NCI-H1092 (cell line): ENCODE results near the gene SLC35F4.
"Not testable (repeated sequence)": the region's sequence is repeated elsewhere in the genome, so short reads cannot be mapped to it uniquely, and the experiment has no call there.

Experiments
- DNase-seq: peaks from one replicate; lab custom pipeline; 2025; lab: John Stamatoyannopoulos, UW

Gene SLC35F4

DNA sequence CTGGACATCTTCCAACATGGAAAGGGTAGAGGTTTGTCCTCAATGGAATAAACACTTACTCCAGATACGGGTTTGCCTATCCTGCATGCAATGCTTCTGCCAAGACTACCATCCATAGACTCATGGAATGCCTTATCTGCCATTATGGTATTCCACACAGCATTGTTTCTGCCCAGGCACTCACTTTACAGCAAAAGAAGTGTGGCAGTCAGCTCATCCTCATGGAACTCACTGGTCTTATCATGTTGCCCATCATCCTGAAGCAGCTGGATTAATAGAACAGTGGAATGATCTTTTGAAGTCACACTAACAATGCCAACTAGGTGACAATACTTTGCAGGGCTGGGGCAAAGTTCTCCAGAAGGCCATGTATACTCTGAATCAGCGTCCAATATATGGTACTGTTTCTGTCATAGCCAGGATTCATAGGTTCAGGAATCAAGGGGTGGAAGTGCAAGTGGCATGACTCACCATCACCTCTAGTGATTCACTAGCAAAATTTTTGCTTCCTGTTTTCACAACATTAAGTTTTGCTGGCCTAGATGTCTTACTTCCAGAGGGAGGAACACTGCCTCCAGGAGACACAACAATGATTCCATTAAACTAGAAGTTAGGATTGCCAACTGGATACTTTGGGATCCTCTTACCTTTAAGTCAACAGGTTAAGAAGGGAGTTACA lies 140.4 kb downstream of the SLC35F4 start:
- DNase-seq, result no peak

DNA sequence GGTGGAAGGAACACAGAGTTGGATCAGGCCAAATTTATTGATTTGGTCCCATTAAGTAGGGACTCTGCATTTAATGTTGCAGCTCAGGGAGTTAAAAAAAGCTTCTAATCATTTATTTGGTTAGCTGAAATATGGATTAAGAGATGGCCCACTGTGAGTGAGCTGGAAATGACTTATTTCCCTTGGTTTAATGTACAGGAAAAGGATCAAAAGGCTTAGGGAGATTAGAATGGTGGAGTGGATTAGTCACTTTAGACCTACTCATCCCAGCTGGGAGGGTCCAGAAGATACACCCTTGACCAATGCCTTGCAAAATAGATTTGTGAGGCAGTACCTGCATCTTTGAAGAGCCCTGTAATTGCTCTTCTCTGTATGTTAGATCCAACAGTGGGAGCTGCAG lies 143.8 kb downstream of the SLC35F4 start:
- not testable (repeated sequence) for DNase-seq

DNA sequence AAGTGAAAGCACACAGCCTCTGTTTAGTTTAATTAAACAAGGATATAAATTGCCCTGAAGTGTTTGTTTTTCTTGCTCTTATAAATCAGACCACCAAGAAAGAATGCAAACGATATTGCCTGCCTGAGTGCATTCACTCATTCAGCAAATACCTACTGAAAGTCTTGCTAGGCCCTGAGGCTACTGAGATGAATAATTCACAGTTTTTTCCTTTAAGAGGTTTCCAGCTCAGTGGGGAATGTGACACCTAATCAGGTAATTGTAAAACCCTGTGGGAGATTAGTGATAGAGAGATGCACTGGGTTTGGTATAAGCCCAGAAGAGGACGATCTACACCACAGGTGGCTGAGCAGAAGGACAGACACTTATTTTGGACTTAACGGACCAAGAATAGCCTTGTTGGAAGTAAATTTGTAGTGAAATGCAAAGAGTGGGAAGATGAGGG lies 151.4 kb downstream of the SLC35F4 start:
- no peak for DNase-seq

DNA sequence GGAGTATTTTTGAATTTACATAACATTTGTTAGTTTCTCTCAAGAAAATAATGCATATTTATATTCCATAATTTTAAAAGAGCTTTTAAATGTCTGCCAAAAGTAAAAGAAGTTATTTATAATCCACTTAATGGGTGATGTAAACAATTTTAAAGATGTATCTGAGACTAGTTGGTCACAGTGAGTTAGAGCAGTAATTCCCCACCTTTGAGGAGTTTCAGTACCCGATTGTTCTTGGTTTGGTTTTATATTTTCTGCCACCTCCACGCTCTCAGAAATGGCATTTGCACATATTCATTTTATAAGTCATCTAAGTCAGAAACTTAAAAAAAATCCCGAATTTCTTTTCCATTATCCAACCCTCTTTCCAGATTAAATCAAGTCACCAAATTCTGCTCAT lies 153.2 kb downstream of the SLC35F4 start:
- no peak for DNase-seq

DNA sequence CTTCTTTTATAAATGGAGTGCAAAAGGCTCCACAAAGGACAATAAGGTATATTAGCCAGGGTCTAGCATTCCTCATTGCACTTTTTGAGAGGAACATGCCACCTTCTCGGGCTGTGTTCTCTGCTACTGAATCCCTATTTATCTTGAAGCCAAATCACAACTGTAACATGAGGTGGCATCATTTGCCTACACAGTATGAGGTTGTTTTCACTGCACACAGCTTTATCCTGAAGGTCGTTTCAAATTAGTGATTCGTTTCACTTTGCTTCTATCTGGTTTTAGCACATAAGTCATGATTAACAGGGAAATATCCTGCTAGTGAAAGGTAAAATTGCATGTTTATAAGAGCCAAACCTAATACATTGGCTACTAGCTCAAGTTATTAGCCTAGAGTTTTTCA lies 153.8 kb downstream of the SLC35F4 start:
- no peak for DNase-seq

DNA sequence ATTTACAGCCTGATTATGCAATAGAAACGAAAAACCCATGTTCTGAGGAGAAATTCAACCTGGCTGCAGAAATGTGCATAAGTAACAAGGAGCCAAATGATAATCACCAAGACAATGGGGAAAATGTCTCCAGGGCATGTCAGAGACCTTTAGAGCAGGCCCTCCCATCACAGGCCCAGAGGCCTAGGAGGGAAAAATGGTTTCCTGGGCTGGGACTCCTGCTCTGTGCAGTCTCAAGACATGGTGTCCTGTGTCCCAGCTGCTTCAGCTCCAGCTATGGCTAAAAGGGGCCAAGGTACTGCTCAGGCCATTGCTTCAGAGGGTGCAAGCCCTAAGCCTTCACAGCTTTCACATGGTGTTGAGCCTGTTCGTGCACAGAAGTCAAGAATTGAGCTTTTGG lies 156.0 kb downstream of the SLC35F4 start:
- no peak for DNase-seq

DNA sequence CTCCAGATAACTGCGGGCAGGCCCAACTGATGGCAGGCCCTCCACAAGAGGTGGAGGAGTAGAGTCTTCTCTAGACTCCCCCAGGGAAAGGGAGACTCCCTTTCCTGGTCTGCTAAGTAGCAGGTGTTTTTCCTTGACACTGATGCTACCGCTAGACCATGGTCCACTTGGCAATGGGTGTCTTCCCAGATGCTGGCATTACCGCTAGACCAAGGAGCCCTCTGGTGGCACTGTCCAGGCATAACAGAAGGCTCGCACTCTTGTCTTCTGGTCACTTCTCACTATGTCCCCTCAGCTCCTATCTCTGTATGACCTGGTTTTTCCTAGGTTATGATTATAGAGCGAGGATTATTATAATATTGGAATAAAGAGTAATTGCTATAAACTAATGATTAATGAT lies 156.8 kb downstream of the SLC35F4 start:
- not testable (repeated sequence) for DNase-seq

DNA sequence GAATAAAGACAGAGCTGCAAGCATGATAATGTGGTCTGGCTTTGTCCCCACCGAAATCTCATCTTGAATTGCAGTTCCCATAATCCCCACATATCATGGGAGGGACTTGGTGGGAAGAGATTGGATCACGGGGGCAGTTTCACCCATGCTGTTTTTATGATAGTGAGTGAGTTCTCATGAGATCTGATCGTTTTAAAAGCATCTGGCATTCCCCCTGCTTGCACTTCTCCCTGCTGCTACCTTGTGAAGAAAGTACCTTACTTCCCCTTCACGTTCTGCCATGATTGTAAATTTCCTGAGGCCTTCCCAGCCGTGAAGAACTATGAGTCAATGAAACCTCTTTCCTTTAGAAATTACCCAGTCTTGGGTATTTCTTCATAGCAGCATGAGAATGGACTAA lies 158.7 kb downstream of the SLC35F4 start:
- no peak for DNase-seq

DNA sequence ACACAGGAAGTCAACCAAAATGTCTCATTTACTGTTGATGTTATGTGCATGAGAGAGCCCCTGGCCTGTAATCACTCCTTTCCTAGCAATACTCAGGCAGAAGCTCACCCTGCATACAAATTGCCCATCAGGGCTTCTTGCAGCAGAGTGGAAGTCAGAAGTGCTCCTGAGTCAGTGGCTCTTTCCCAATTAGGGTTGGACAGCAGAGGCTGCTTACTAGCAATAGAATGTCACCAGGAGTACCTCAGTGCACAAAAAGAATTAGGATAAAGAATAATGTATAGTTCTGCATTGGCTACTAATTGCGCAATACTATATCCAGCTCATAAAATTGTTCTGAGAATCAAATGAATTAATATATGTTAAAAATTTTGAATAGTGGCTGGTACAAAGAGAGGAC lies 161.1 kb downstream of the SLC35F4 start:
- no peak for DNase-seq

DNA sequence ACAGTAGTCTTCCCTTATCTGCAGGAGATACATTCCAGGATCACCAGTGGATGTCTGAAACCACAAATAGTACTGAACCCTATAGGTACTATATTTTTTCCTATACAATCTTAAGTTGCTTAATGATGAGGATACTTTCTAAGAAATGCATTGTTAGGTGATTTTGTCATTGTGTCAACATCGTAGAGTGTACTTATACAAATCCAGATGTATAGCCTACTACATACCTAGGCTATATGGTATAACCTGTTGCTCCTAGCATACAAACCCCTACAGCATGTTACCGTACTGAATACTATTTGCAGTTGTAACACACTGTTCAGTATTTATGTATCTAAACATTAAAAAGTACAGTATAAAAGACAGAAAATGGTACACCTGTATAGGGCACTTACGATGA lies 165.9 kb downstream of the SLC35F4 start:
- DNase-seq, result no peak

DNA sequence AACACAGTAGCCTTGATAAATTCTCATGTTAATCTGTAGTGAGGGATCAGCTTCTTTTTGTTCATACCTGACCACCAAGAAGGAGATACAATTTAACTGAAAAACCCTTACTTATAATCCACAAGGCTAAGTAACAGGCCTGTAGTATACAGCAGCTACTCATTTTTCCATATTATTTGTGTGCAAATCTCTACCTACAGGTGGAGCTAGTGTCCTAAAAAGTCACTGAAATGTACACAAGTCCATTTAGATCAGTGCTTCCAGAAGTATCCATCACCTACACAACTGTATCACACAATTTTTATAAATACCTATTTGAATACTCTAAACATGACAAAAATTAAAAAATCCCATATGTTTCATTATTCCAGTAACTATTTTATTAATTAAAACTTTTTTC lies 173.2 kb downstream of the SLC35F4 start:
- DNase-seq, result peak; percentile 6

DNA sequence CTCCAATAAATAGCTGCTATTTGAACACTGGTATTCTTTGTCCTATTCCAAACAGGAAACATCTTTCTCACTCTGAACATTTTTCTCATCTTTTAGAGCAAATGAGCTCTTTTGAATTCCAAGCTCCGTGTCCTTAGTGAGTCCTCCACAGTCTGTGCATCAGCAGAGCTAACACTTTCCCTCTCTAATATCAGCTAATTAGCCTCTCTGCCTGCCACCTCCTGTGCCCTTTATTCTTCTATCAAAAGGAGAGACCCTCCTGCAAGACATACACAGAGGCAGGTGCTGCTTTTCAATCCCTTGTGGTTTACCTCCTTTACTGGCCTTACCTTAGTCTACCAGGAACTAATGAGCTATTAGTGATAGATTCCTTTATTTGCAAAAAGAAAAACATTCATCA lies 178.5 kb downstream of the SLC35F4 start:
- peak; percentile 53 for DNase-seq

DNA sequence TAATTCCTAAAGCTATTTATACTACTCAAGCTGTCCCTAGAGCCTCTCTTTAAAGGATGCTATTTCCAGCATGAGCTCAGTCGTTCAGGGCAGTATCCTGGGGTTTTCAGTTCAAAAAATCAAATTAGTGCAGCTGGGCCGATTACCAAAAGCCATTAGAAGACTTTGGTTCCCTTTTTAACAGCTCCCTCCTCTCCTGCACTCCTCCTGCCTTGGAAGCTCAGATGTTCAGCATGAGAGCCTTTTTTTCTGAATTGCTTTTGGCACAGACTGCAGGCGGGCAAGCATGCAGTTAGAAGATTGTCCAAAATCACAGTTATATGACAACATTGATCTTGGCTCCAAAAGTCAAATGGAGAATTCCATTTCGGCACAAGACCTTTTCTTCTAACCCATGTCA lies 179.6 kb downstream of the SLC35F4 start:
- peak; percentile 49 for DNase-seq

DNA sequence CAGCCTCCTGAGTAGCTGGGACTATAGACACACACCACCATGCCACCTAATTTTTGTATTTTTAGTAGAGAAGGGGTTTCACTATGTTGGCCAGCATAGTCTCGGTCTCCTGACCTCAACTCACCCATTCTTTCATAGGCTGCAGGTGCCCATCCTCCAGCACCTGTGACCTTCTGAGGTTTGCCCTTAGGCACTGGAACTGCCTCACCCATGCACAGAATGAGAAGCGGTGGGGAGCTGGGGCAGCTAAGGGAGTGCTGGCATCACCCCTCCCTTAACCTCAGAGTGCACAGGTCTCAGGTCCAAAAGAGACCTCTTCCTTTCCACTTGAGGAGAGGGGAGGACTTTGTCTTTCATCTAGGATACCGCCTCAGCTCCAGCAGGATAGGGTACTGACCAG lies 194.9 kb downstream of the SLC35F4 start:
- no peak for DNase-seq

DNA sequence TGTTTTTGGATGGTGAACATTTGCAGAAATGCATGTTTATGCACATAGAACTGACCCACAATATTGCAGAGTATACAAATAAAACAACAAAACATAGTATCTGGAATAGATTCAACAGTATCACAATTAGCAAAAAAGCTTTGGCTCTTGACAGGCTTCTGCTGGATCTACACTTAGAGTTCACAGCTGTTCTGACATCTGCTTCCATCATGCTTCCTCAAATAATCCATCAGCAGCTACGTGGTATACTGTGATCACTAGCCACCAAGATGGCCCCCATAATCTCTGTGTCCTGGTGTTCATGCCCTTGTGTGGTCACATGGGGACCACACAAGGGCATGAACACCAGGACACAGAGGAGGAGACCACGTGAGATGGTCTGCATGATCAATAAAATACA lies 205.7 kb downstream of the SLC35F4 start:
- no peak for DNase-seq

DNA sequence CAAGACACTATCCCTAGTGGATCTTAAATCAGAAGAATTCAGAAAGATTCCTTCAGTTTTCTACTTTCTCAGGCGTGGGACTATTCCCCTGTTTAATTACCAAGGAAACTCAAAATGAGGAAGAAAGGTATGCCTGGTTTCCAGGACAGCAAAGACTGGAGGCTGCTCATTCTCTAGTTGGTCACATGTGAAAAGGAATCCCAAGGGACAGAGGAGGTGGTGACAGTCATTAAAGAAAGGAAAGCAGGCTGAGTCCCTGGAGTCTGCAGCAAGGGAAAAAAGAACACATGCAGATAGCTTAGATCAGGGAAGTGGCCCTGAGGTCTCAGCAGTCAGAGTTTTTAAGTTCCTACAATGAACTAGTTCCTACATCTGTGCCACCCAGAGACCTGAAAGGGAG lies 206.8 kb downstream of the SLC35F4 start:
- no peak for DNase-seq

DNA sequence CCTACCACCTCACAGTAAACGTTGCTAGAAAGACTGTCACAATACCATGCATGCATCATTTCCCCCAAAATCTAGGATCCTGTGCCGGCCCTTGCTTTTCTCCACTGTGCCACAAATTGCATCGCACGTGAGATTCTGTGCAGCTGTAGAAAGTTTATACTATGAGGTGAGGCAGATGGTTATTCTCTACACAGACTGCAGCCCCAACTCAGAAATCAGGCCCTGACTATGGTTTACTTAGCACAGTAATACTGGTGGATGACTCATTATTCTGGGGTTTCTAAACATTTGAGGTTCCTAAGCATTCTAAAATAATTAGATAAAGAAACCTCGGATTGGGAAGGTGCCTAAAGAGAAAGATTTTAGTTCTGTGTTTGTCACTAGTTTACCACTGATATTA lies 208.4 kb downstream of the SLC35F4 start:
- no peak for DNase-seq

DNA sequence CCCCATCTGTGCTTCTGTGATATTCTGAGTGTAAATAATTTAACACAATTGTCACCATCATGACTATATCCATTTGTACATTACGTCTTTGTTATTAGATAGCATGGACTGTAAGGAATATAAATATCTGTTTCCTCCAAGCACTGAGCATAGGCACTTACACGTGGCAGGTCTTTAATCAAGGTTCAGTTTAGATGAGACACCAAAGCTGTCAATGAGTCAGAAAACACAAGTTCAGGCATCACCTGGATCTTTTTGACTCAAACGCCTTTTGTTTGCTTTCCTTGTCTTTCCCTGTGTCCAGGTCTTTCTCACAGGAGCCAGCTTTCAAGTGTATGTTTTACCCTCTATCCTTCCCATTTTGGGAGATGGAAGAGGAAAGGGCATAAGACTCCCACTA lies 209.0 kb downstream of the SLC35F4 start:
- DNase-seq, result no peak

DNA sequence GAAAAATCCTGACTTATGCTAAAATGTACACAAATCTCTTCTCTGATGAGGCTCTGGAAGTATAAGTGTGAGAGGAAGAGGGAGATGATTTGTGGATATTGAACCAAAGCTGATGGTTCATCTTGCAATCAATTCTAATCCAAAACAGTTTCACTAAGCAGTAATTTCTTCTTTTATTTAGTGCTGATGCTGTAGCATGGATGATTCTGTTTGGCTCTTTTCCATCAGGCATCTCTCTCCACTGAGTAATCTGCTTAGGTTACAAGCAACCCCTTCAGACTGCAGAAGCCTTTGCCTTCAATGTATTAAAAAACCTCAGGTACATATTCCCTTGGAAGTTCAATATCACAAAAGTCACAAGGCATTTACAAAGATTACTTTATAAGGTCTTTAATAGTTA lies 213.1 kb downstream of the SLC35F4 start:
- DNase-seq, result no peak

DNA sequence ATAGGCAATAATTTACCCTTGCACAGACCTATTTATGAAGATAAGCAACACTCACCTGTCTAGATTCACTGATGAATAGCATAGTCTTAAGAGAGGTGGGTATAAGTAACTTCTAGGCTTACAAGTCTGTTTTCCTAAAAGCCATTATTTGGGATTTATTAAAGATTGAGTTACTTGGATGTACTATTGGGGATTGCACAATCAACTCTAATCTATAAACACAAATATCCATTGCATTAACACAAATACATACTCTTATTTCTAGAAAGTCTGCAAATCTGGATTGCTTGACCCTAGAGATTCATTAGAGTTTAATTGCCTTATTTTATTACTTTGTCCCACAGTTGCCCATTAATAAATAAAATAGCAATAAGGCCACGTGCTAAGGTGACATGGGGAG lies 224.1 kb downstream of the SLC35F4 start:
- no peak for DNase-seq

DNA sequence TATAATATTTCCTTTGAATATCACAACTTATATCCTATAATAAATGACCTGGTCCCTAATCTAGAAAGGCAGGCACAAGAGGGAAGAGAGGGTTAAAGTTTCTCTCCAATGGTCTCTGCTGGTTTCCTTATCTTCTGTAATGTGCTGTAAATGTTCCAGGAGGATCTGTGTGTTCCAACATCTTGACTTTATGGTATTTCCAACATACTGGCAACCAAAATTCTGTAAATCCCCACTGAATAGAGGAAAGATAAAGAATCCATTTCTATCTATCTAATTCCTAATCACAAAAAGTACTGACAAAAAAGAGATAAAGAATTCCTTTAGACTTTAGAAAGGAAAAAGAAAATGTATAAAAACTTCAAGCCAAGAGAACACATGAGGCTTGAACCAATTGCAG lies 225.9 kb downstream of the SLC35F4 start:
- no peak for DNase-seq

DNA sequence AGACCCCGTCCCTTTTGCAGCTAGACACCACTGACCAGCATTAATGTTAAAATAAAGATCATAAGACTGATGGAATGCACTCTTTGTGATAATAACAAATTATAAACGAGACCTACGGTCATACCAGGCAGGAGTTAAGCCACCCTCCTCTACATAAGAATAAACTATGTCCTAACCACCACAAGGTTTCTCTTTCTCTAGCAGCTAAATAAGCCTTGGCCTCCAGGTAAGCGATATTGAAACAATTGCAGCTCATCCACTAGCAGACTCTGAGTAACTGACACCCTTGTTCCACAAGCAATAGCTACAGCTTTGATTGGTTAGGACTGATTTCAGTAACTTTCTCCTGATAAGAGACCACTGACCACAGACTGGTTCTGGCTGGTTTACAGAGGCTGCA lies 228.0 kb downstream of the SLC35F4 start:
- no peak for DNase-seq

DNA sequence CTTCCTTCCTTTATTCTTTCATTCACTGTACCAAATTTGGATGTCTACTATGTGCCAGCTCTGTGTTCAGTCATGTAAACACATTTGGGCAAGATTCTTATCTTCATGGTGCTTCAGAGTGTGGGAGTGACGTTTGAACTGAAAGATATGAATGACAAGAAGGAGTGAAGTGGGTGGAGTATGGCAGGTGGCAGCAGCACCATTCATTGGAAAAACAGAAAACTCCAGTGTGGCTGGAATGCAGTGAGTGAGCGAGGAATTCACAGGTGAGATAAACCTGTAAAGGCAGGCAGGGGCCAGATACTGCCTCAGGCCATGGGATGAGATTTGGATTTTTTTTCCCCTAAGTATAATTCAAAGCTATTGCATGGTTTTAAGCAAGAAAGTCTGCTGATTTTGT lies 231.6 kb downstream of the SLC35F4 start:
- no peak for DNase-seq

DNA sequence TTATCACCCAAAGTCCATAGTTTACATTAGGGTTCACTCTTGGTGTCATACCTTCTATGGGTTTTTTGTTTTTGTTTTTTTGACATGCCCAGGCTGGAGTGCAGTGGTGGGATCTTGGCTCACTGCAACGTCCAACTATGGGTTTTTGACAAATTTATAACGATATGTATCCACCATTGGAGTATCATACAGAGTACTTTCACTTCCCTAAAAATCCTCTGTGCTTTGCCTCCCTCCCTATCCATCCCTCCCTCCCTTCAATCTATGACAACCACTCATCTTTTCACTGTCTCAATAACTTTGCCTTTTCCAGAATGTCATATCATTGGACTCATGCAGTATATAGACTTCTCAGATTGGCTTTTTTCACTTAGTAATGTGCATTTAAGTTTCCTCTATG lies 233.2 kb downstream of the SLC35F4 start:
- no peak for DNase-seq

DNA sequence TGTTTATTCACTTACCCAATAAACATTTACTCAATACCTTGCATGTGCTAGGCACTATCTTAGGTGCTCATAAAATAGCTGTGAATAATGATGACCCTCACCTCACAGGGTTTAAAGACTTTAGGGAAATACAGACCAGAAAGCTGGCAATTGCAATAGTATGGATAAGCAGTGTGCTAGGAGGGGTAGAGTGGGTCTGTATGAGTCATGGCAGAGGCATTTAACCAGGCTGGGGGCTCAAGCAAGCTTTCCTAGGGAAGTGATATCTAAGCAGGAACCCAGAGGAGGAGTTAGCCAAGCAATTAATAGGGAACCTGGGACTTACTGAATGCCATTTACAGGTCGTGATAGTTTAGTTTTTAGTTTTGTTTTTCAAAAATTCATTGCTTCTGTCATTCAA lies 248.4 kb downstream of the SLC35F4 start:
- no peak for DNase-seq
